Thyroid gland (tissue), 4 donors: ENCODE data around the gene MPL.

Source experiments
- POLR2A ChIP-seq, 2 donors: fragments of 450-650 bp; IDR thresholded peaks; one replicate each; pipeline ENCODE4 v1.6.1; 2017; ENCODE audit warnings: antibody characterized with exemption in 2 of 2, mild to moderate bottlenecking in 2 of 2, moderate library complexity in 1 of 2
- TF ChIP-seq, protein P1 (sequence below), 6 experiments: fragments of 200-600 bp in 3 of 6; fragments of 450-650 bp in 3 of 6; sonication (generic) in 3 of 6; IDR thresholded peaks; one replicate each; pipeline ENCODE4 v1.5.1; 2016 to 2019; ENCODE audit warnings: antibody characterized with exemption in 6 of 6, mild to moderate bottlenecking in 2 of 6, inconsistent platforms in 1 of 6, moderate library complexity in 1 of 6

DNA sequence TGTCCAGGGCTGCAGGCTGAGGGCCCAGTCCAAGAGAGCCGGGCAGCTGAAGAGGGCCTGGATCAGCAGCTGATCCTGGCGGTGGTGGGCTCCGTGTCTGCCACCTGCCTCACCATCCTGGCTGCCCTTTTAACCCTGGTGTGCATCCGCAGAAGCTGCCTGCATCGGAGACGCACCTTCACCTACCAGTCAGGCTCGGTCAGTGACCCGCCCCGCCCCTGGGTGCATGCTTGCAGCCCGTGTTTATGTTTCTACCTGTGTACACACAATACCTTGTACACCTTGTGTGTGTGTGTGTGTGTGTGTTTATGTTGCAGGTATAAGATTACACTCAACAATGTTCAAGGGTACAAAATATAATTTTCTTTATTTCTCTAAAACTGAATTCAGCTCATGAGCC is 23.8 kb upstream of the MPL start:
- TF ChIP-seq, protein P1, sequence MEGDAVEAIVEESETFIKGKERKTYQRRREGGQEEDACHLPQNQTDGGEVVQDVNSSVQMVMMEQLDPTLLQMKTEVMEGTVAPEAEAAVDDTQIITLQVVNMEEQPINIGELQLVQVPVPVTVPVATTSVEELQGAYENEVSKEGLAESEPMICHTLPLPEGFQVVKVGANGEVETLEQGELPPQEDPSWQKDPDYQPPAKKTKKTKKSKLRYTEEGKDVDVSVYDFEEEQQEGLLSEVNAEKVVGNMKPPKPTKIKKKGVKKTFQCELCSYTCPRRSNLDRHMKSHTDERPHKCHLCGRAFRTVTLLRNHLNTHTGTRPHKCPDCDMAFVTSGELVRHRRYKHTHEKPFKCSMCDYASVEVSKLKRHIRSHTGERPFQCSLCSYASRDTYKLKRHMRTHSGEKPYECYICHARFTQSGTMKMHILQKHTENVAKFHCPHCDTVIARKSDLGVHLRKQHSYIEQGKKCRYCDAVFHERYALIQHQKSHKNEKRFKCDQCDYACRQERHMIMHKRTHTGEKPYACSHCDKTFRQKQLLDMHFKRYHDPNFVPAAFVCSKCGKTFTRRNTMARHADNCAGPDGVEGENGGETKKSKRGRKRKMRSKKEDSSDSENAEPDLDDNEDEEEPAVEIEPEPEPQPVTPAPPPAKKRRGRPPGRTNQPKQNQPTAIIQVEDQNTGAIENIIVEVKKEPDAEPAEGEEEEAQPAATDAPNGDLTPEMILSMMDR (IDR thresholded peaks at IDR 0.05), result no peak
- TF ChIP-seq POLR2A (IDR thresholded peaks at IDR 0.05), result no peak
